Cortex of kidney (tissue), 1 donor: Measurements from ENCODE around the gene SLC20A1.
A peak's percentile ranks its signal among the peaks of the same experiment; 100 is the strongest.

Experiments
- DNase-seq: peaks from one replicate; lab custom pipeline; 2025; lab: John Stamatoyannopoulos, UW

Gene SLC20A1

GRCh38 chr2:112709703-112710102, 64.0 kb downstream of the SLC20A1 start:
- DNase-seq: no peak

GRCh38 chr2:112710956-112711750, 65.4 kb downstream of the SLC20A1 start:
- no peak for DNase-seq

GRCh38 chr2:112712465-112712864, 66.7 kb downstream of the SLC20A1 start:
- DNase-seq: no peak

GRCh38 chr2:112712903-112713584, 67.3 kb downstream of the SLC20A1 start:
- DNase-seq: peak; percentile 28
